ENCODE results near the gene ALPL. TPM values are rescaled to one million over a fixed set of nuclear protein-coding genes. Genes with fewer than 3 reads are reported as not detected.

The ALPL gene
- polyA plus RNA-seq, 2 donors: 2.4 to 2.7 TPM

GRCh38 chr1:21584096-21584495 is 74.9 kb downstream of the ALPL start:
- H3K27ac ChIP-seq (ENCODE audit: low read depth in 2 of 2, low read length in 1 of 2): no peak overlapping the region
- no peaks in the 10 kb centered on the region for H3K9me3 ChIP-seq (ENCODE audit: control insufficient read depth in 2 of 2, insufficient read depth in 1 of 2, low read depth in 1 of 2, low read length in 1 of 2)
- WGBS, 2 donors: 61 to 77% methylated on average over 10 of the region's 10 CpGs
- H3K36me3 ChIP-seq (ENCODE audit: control insufficient read depth in 2 of 2, insufficient read depth in 2 of 2, low read length in 1 of 2): no peaks in the 10 kb centered on the region
- no peaks in the 10 kb centered on the region for H3K27me3 ChIP-seq (ENCODE audit: control insufficient read depth in 1 of 2, insufficient read depth in 2 of 2, low read length in 2 of 2)
- H3K4me1 ChIP-seq (ENCODE audit: control insufficient read depth in 2 of 2, insufficient read depth in 2 of 2, low read length in 1 of 2): peaks cover 0 to 5% of the 10 kb centered on the region in 2 donors
- H3K4me3 ChIP-seq (ENCODE audit: low read depth in 1 of 2, low read length in 2 of 2): no peak overlapping the region

DNA sequence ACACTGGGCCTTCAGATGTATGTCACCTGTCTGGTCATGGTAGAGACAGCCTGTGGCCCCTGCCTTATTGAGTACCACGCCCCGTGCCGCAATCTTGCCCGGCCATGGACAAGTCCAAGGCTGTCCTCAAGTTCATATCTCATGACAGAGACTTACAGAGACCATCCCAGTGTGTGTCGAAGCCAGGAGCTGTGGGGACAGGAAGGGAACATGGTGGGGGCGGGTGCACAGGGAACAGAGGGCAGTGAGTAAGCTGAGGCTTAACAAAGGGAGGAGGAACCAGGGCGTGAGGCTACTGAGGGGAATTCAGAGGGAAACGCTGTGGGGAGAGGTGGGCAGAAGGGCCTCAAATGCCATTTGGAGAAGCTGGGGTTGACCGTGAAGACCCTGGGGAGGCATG is 75.8 kb downstream of the ALPL start:
- no peaks in the 10 kb centered on the region for H3K27me3 ChIP-seq (ENCODE audit: control insufficient read depth in 1 of 2, insufficient read depth in 2 of 2, low read length in 2 of 2)
- peaks cover 0 to 5% of the 10 kb centered on the region in 2 donors for H3K4me1 ChIP-seq (ENCODE audit: control insufficient read depth in 2 of 2, insufficient read depth in 2 of 2, low read length in 1 of 2)
- H3K27ac ChIP-seq (ENCODE audit: low read depth in 2 of 2, low read length in 1 of 2): no peak overlapping the region
- H3K36me3 ChIP-seq (ENCODE audit: control insufficient read depth in 2 of 2, insufficient read depth in 2 of 2, low read length in 1 of 2): no peaks in the 10 kb centered on the region
- no peaks in the 10 kb centered on the region for H3K9me3 ChIP-seq (ENCODE audit: control insufficient read depth in 2 of 2, insufficient read depth in 1 of 2, low read depth in 1 of 2, low read length in 1 of 2)
- WGBS, 2 donors: 70 to 73% methylated on average over 9 of the region's 9 CpGs
- H3K4me3 ChIP-seq (ENCODE audit: low read depth in 1 of 2, low read length in 2 of 2): no peak overlapping the region

DNA sequence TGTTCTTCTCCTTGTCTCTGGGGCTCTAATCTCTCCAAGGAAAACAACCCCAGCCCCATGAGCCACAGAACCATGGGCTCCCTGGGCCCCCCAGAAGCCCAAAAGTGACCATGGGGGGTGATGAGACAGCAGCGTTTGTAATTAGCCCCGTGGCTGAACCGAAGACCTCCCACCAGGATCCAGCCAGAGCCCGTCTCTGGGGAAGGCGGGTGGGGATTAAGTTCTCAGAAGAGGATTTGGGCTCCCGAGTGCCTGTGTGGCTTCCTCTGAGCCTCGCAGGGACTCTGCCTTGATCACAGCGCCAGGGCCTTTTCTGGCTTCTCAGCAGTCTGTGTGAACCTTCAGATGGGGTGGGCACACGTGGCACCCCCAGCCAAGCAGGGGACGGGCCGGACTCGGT is 77.0 kb downstream of the ALPL start:
- H3K27me3 ChIP-seq (ENCODE audit: control insufficient read depth in 1 of 2, insufficient read depth in 2 of 2, low read length in 2 of 2): no peaks in the 10 kb centered on the region
- 38 to 52% methylated on average over 12 of the region's 12 CpGs for WGBS, 2 donors
- peaks cover 0 to 5% of the 10 kb centered on the region in 2 donors for H3K4me1 ChIP-seq (ENCODE audit: control insufficient read depth in 2 of 2, insufficient read depth in 2 of 2, low read length in 1 of 2)
- H3K4me3 ChIP-seq (ENCODE audit: low read depth in 1 of 2, low read length in 2 of 2): no peak overlapping the region
- no peak overlapping the region for H3K27ac ChIP-seq (ENCODE audit: low read depth in 2 of 2, low read length in 1 of 2)
- no peaks in the 10 kb centered on the region for H3K9me3 ChIP-seq (ENCODE audit: control insufficient read depth in 2 of 2, insufficient read depth in 1 of 2, low read depth in 1 of 2, low read length in 1 of 2)
- H3K36me3 ChIP-seq (ENCODE audit: control insufficient read depth in 2 of 2, insufficient read depth in 2 of 2, low read length in 1 of 2): no peaks in the 10 kb centered on the region

- 25 to 28% methylated on average over 24 of the region's 24 CpGs for WGBS, 2 donors
- Histone ChIP-seq H3K9me3 (ENCODE audit: control insufficient read depth in 2 of 2, insufficient read depth in 1 of 2, low read depth in 1 of 2, low read length in 1 of 2) (no peaks in the 10 kb centered on the region), H3K27ac (ENCODE audit: low read depth in 2 of 2, low read length in 1 of 2) (no peak overlapping the region), H3K4me1 (ENCODE audit: control insufficient read depth in 2 of 2, insufficient read depth in 2 of 2, low read length in 1 of 2) (peaks cover 0 to 5% of the 10 kb centered on the region in 2 donors), H3K4me3 (ENCODE audit: low read depth in 1 of 2, low read length in 2 of 2) (no peak overlapping the region), H3K27me3 (ENCODE audit: control insufficient read depth in 1 of 2, insufficient read depth in 2 of 2, low read length in 2 of 2) (no peaks in the 10 kb centered on the region), H3K36me3 (ENCODE audit: control insufficient read depth in 2 of 2, insufficient read depth in 2 of 2, low read length in 1 of 2) (no peaks in the 10 kb centered on the region)
Measured at GRCh38 chr1:21586846-21587601, 77.8 kb downstream of the ALPL start.

DNA sequence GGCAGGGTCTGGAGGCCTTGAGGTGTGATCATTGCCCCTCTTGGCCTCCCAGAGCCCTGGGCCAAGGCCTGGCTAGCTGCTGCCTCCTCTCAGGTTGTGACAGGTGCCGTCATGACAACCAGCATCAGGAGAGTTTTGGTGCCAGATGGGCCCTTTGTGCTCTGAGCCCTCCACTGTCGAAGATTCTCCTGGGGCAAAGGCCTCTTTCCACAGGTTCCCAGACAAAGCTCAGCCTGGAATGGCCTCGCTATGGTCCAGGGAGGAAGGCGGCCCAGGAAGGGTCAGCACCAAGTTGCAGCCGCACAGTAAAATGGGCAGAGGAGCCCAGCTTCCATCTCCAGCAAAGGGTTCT is 78.4 kb downstream of the ALPL start:
- 77 to 80% methylated on average over 5 of the region's 5 CpGs for WGBS, 2 donors
- Histone ChIP-seq H3K9me3 (ENCODE audit: control insufficient read depth in 2 of 2, insufficient read depth in 1 of 2, low read depth in 1 of 2, low read length in 1 of 2) (no peaks in the 10 kb centered on the region), H3K27me3 (ENCODE audit: control insufficient read depth in 1 of 2, insufficient read depth in 2 of 2, low read length in 2 of 2) (no peaks in the 10 kb centered on the region), H3K4me3 (ENCODE audit: low read depth in 1 of 2, low read length in 2 of 2) (no peak overlapping the region), H3K27ac (ENCODE audit: low read depth in 2 of 2, low read length in 1 of 2) (no peak overlapping the region), H3K36me3 (ENCODE audit: control insufficient read depth in 2 of 2, insufficient read depth in 2 of 2, low read length in 1 of 2) (no peaks in the 10 kb centered on the region), H3K4me1 (ENCODE audit: control insufficient read depth in 2 of 2, insufficient read depth in 2 of 2, low read length in 1 of 2) (peaks cover 0 to 5% of the 10 kb centered on the region in 2 donors)

DNA sequence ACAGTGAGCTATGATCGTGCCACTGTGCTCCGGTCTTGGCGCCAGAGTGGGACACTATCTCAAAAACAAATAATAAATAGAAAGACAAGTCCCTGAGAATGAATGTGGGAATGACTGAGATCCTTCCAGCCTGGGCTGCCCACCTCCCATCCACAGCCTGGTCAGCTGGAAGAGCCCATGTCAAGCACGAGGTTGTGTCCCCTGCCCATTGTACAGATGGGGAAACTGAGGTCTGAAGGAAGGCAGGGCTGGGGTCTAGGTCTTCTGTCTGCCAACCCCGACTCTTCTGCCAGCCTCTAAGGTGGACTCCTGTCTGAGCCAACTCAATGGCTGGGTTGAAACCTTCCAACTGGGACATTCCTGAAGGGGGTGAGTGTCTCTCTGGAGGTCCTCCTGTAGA is 80.4 kb downstream of the ALPL start:
- Histone ChIP-seq H3K36me3 (ENCODE audit: control insufficient read depth in 2 of 2, insufficient read depth in 2 of 2, low read length in 1 of 2) (no peaks in the 10 kb centered on the region), H3K4me3 (ENCODE audit: low read depth in 1 of 2, low read length in 2 of 2) (no peak overlapping the region), H3K9me3 (ENCODE audit: control insufficient read depth in 2 of 2, insufficient read depth in 1 of 2, low read depth in 1 of 2, low read length in 1 of 2) (no peaks in the 10 kb centered on the region), H3K27me3 (ENCODE audit: control insufficient read depth in 1 of 2, insufficient read depth in 2 of 2, low read length in 2 of 2) (no peaks in the 10 kb centered on the region), H3K4me1 (ENCODE audit: control insufficient read depth in 2 of 2, insufficient read depth in 2 of 2, low read length in 1 of 2) (peaks cover 0 to 5% of the 10 kb centered on the region in 2 donors), H3K27ac (ENCODE audit: low read depth in 2 of 2, low read length in 1 of 2) (no peak overlapping the region)
- WGBS, 2 donors: 71 to 92% methylated on average over 5 of the region's 5 CpGs

GRCh38 chr1:21590126-21590880 is 81.1 kb downstream of the ALPL start:
- no peak overlapping the region for H3K27ac ChIP-seq (ENCODE audit: low read depth in 2 of 2, low read length in 1 of 2)
- no peaks in the 10 kb centered on the region for H3K27me3 ChIP-seq (ENCODE audit: control insufficient read depth in 1 of 2, insufficient read depth in 2 of 2, low read length in 2 of 2)

DNA sequence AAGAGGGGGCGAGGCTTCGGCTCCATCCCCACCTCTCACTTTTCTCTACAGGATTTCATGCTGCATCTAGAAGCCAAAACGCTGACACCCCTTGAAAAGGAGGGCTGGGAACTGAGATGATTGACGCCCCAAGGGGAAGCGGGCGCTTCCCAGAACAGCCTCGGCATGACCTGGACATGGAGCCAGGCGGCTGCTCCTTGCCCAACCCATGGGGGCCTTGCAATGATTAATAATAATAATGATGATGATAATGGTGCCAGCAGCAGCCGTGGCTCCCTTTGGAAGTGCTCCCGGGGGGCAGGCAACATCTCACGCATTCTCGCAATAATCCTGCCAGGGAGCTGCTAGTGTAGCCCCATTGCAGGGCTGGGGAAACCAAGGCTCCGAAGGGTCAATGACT is 81.7 kb downstream of the ALPL start:
- Histone ChIP-seq H3K4me1 (ENCODE audit: control insufficient read depth in 2 of 2, insufficient read depth in 2 of 2, low read length in 1 of 2) (peaks cover 0 to 4% of the 10 kb centered on the region in 2 donors), H3K27me3 (ENCODE audit: control insufficient read depth in 1 of 2, insufficient read depth in 2 of 2, low read length in 2 of 2) (no peaks in the 10 kb centered on the region), H3K27ac (ENCODE audit: low read depth in 2 of 2, low read length in 1 of 2) (no peak overlapping the region), H3K36me3 (ENCODE audit: control insufficient read depth in 2 of 2, insufficient read depth in 2 of 2, low read length in 1 of 2) (no peaks in the 10 kb centered on the region), H3K9me3 (ENCODE audit: control insufficient read depth in 2 of 2, insufficient read depth in 1 of 2, low read depth in 1 of 2, low read length in 1 of 2) (no peaks in the 10 kb centered on the region), H3K4me3 (ENCODE audit: low read depth in 1 of 2, low read length in 2 of 2) (no peak overlapping the region)
- WGBS, 2 donors: 40 to 47% methylated on average over 13 of the region's 13 CpGs

More at GRCh38 chr1:21590126-21590880, 81.1 kb downstream of the ALPL start:
- Histone ChIP-seq H3K4me3 (ENCODE audit: low read depth in 1 of 2, low read length in 2 of 2) (no peak overlapping the region), H3K4me1 (ENCODE audit: control insufficient read depth in 2 of 2, insufficient read depth in 2 of 2, low read length in 1 of 2) (peaks cover 0 to 5% of the 10 kb centered on the region in 2 donors), H3K36me3 (ENCODE audit: control insufficient read depth in 2 of 2, insufficient read depth in 2 of 2, low read length in 1 of 2) (no peaks in the 10 kb centered on the region), H3K9me3 (ENCODE audit: control insufficient read depth in 2 of 2, insufficient read depth in 1 of 2, low read depth in 1 of 2, low read length in 1 of 2) (no peaks in the 10 kb centered on the region)
- 33 to 35% methylated on average over 19 to 23 of the region's 23 CpGs for WGBS, 2 donors

DNA sequence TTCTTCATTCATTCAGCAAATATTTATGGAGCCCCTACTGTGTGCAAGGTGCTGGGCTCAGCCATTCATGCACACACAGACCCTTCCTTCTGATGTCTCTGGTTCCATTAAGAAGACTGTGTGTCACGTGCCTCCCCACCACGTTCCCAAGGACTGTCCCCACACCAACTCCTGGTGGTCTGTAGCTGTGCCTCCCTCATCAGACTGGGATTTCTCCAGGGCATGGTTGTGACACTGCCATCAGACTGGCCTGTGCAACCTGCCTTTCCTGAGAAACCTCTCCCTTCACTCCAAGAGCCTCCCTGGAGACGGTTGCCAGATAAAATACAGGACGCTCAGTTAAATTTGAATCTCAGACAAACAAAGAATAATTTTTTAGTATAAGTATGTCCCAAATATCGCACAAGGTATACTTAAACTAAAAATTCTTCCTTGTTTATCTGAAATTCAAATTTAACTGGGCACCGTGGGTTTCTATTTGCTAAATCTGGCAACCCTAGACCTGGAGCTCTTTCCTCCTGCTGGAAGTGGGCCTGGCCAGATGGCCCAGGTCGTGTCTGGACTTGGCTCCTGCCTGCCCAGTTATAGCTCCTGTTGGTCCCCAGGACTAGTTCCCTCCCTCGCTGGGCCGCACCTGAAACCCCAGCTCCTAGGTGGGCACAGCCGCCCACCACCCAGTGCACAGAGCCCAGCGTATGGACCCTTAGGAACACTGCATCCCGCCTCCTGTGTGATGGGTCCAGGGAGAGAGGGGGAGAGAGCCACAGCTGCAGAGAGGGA is 83.1 kb downstream of the ALPL start:
- H3K4me3 ChIP-seq (ENCODE audit: low read depth in 1 of 2, low read length in 2 of 2): no peak overlapping the region
- no peaks in the 10 kb centered on the region for H3K27me3 ChIP-seq (ENCODE audit: control insufficient read depth in 1 of 2, insufficient read depth in 2 of 2, low read length in 2 of 2)
- 61 to 62% methylated on average over 12 of the region's 12 CpGs for WGBS, 2 donors
- H3K4me1 ChIP-seq (ENCODE audit: control insufficient read depth in 2 of 2, insufficient read depth in 2 of 2, low read length in 1 of 2): no peaks in the 10 kb centered on the region
- H3K27ac ChIP-seq (ENCODE audit: low read depth in 2 of 2, low read length in 1 of 2): no peak overlapping the region
- H3K9me3 ChIP-seq (ENCODE audit: control insufficient read depth in 2 of 2, insufficient read depth in 1 of 2, low read depth in 1 of 2, low read length in 1 of 2): no peaks in the 10 kb centered on the region
- H3K36me3 ChIP-seq (ENCODE audit: control insufficient read depth in 2 of 2, insufficient read depth in 2 of 2, low read length in 1 of 2): no peaks in the 10 kb centered on the region

Data from esophagus (tissue), 2 donors.